HG03442 (cell line): Measurements from ENCODE around the gene CDH4.
"Not testable (repeated sequence)": the region's sequence is repeated elsewhere in the genome, so short reads cannot be mapped to it uniquely, and the experiment has no call there.

ENCODE experiments used
- ATAC-seq: cut with Tn5 transposase; IDR thresholded peaks from one replicate; pipeline ENCODE4 v1.9.1; 2021; ENCODE audit warnings: mild to moderate bottlenecking, moderate library complexity; ENCODE audit not compliant: unreplicated experiment

The CDH4 gene

GRCh38 chr20:61479433-61479832, 227.4 kb downstream of the CDH4 start:
- not testable (repeated sequence) for ATAC-seq

- ATAC-seq, result no peak
Observed at GRCh38 chr20:61480158-61480825, 228.2 kb downstream of the CDH4 start.

GRCh38 chr20:61482056-61482887, 230.2 kb downstream of the CDH4 start:
- ATAC-seq, result no peak

GRCh38 chr20:61482901-61483300, 230.8 kb downstream of the CDH4 start:
- no peak for ATAC-seq

GRCh38 chr20:61483336-61484067, 231.4 kb downstream of the CDH4 start:
- no peak for ATAC-seq

GRCh38 chr20:61486198-61486597, 234.1 kb downstream of the CDH4 start:
- ATAC-seq, result no peak

- ATAC-seq, result no peak
Observed at GRCh38 chr20:61487346-61487996, 235.4 kb downstream of the CDH4 start.

GRCh38 chr20:61487997-61488371, 235.9 kb downstream of the CDH4 start:
- no peak for ATAC-seq

- no peak for ATAC-seq
Observed at GRCh38 chr20:61490721-61491120, 238.7 kb downstream of the CDH4 start.

- no peak for ATAC-seq
Observed at GRCh38 chr20:61492065-61492464, 240.0 kb downstream of the CDH4 start.

GRCh38 chr20:61493798-61494305, 241.8 kb downstream of the CDH4 start:
- ATAC-seq, result no peak

- ATAC-seq, result no peak
Observed at GRCh38 chr20:61494763-61495575, 242.9 kb downstream of the CDH4 start.

- ATAC-seq, result no peak
Observed at GRCh38 chr20:61497029-61497627, 245.1 kb downstream of the CDH4 start.

- ATAC-seq, result no peak
Observed at GRCh38 chr20:61499859-61500554, 247.9 kb downstream of the CDH4 start.

- no peak for ATAC-seq
Observed at GRCh38 chr20:61500791-61501321, 248.8 kb downstream of the CDH4 start.

GRCh38 chr20:61502433-61502832, 250.4 kb downstream of the CDH4 start:
- no peak for ATAC-seq

- ATAC-seq, result no peak
Observed at GRCh38 chr20:61503106-61503505, 251.0 kb downstream of the CDH4 start.

- ATAC-seq, result no peak
Observed at GRCh38 chr20:61505508-61505907, 253.4 kb downstream of the CDH4 start.

GRCh38 chr20:61507778-61508177, 255.7 kb downstream of the CDH4 start:
- no peak for ATAC-seq
